CD4-positive, alpha-beta T cell treated with Interleukin-17A for 1 hour (primary cell): ENCODE measurements around the gene FGFR3.

ENCODE experiments used
- DNase-seq: peaks from one replicate; pipeline ENCODE4 v3.0.0-alpha.2; 2020

Gene FGFR3

DNA sequence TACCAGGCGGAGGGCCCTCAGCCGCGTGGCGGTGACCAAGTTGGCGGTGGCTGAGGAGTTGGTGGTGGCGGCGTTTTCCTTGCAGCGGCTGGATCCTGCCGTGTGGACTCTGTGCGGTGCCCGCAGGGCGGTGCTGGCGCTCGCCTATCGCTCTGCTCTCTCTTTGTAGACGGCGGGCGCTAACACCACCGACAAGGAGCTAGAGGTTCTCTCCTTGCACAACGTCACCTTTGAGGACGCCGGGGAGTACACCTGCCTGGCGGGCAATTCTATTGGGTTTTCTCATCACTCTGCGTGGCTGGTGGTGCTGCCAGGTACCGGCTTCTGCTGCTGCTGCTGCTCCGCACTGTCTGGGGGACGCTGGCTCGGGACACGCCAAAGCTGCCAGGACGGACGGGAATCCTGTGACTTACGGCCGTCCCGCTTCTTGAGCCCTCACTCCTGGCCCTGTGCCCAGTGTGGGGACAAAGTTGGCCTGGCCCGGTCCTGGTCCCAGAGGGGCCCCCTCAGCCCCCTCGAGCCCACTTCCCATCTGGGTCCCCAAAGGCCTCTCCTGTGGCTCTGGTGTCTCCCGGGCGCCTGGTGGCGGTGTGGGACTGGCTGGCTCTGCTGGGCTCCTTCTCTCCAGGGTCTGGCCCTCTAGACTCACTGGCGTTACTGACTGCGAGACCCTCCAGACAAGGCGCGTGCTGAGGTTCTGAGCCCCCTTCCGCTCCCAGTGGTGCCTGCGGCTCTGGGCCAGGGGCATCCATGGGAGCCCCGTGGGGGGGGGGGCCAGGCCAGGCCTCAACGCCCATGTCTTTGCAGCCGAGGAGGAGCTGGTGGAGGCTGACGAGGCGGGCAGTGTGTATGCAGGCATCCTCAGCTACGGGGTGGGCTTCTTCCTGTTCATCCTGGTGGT is 10.7 kb downstream of the FGFR3 start:
- DNase-seq = no peak

DNA sequence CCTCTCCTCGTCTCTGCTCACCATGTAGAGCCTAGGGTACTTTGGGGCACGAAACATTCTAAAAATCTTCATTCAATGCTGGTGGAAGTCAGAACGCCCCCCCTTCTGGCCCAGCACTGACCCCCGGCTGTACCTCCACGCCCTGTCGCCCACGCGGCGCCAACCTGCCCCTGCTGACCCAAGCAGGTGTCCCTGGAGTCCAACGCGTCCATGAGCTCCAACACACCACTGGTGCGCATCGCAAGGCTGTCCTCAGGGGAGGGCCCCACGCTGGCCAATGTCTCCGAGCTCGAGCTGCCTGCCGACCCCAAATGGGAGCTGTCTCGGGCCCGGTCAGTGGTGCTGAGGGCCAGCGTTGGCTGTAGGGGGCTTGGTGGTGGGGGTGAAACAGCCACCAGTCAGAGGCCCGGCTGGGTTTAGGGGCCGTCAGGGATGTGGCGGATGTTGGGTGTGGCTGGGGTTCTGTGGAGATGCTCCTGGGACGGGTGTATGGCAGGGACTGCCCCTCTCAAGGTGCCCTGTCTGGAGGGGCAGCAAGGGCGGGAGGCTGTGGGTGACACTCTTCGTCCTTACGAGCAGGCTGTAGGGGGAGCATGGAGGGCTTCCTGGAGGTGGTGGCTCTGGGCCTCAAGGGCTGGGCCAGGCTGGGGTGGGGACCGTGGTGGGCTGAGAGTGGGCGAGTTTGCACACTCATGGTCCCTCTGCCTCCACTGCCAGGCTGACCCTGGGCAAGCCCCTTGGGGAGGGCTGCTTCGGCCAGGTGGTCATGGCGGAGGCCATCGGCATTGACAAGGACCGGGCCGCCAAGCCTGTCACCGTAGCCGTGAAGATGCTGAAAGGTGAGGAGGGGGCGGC is 11.8 kb downstream of the FGFR3 start:
- no peak for DNase-seq

DNA sequence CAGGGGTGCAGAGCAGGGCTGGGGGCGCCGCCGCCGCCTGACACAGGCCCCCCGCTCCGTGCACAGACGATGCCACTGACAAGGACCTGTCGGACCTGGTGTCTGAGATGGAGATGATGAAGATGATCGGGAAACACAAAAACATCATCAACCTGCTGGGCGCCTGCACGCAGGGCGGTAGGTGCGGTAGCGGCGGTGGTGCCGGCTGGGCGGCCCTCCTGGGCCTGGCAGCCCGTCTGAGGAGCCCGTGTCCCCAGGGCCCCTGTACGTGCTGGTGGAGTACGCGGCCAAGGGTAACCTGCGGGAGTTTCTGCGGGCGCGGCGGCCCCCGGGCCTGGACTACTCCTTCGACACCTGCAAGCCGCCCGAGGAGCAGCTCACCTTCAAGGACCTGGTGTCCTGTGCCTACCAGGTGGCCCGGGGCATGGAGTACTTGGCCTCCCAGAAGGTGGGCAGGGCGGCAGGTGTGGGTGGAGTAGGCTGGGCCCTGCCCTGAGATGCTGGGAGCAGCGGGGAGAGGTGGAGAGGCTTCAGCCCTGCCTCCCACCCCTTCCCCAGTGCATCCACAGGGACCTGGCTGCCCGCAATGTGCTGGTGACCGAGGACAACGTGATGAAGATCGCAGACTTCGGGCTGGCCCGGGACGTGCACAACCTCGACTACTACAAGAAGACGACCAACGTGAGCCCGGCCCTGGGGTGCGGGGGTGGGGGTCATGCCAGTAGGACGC is 12.6 kb downstream of the FGFR3 start:
- no peak for DNase-seq

DNA sequence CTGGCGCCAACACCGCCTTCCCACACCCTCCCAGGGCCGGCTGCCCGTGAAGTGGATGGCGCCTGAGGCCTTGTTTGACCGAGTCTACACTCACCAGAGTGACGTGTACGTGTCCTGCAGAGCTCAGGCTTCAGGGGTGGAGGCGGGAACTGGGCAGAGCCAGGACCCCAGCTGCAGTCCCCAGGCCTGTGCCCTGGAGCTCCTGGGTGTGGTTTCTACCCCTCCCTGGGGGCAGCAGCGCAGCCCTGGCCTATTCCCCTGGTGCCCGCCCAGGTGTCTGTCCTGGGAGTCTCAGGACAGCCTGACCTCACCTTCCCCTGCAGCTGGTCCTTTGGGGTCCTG is 13.1 kb downstream of the FGFR3 start:
- DNase-seq = no peak

DNA sequence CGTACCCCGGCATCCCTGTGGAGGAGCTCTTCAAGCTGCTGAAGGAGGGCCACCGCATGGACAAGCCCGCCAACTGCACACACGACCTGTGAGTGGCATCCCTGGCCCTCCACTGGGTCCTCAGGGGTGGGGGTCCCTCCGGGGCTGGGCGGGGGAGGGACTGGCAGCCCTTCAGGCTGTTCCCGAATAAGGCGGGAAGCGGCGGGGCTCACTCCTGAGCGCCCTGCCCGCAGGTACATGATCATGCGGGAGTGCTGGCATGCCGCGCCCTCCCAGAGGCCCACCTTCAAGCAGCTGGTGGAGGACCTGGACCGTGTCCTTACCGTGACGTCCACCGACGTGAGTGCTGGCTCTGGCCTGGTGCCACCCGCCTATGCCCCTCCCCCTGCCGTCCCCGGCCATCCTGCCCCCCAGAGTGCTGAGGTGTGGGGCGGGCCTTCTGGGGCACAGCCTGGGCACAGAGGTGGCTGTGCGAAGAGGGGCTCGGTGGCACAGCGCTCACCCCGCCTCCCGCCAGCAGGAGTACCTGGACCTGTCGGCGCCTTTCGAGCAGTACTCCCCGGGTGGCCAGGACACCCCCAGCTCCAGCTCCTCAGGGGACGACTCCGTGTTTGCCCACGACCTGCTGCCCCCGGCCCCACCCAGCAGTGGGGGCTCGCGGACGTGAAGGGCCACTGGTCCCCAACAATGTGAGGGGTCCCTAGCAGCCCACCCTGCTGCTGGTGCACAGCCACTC is 13.7 kb downstream of the FGFR3 start:
- DNase-seq = no peak

DNA sequence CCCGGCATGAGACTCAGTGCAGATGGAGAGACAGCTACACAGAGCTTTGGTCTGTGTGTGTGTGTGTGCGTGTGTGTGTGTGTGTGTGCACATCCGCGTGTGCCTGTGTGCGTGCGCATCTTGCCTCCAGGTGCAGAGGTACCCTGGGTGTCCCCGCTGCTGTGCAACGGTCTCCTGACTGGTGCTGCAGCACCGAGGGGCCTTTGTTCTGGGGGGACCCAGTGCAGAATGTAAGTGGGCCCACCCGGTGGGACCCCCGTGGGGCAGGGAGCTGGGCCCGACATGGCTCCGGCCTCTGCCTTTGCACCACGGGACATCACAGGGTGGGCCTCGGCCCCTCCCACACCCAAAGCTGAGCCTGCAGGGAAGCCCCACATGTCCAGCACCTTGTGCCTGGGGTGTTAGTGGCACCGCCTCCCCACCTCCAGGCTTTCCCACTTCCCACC is 14.3 kb downstream of the FGFR3 start:
- DNase-seq = no peak

DNA sequence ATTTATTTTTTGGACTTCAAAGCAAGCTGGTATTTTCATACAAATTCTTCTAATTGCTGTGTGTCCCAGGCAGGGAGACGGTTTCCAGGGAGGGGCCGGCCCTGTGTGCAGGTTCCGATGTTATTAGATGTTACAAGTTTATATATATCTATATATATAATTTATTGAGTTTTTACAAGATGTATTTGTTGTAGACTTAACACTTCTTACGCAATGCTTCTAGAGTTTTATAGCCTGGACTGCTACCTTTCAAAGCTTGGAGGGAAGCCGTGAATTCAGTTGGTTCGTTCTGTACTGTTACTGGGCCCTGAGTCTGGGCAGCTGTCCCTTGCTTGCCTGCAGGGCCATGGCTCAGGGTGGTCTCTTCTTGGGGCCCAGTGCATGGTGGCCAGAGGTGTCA is 15.3 kb downstream of the FGFR3 start:
- DNase-seq = no peak

DNA sequence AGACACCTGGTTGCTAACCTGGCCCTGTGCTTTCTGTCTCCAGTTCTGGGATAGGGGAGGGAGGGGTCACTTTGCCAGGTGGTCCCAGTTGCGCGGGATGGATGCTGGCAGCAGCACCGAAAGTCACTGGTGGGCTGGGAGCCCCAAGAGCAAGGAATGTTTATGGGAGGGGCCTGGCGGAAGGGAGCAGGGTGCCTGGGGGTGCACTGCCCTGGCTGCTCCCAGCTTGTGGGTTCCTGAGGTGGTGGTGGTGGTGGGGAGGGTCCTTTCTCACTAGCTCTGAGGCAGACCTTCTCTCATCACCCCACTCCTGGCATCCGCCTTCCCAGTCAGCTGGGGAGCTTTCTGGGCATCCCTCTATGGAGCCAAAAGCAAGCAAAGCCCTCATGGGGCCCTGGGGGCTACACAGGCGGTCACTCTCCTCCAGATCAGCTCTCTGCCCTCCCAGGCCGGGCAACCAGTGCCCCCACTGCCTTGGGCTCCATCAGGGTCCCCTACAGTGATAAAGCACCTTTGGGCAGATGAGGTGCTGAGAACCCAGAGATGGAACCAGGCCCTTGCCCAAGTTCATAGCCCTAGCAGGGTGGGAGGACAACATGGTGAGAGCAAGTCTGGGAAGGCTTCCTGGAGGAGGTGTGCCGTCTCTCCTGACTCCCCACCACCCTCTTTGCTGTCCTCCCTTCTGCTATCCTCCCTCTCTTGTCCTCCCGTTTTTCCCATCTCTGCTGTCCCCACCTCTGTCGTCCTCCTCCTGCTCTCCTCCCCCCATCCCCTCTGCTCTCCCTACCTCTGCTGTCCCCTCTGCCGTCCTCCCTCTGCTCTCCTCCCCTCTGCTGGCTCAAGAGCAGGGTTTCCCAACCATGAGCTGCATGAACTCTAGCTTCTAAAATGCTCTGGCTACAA is 16.0 kb downstream of the FGFR3 start:
- DNase-seq = no peak

DNA sequence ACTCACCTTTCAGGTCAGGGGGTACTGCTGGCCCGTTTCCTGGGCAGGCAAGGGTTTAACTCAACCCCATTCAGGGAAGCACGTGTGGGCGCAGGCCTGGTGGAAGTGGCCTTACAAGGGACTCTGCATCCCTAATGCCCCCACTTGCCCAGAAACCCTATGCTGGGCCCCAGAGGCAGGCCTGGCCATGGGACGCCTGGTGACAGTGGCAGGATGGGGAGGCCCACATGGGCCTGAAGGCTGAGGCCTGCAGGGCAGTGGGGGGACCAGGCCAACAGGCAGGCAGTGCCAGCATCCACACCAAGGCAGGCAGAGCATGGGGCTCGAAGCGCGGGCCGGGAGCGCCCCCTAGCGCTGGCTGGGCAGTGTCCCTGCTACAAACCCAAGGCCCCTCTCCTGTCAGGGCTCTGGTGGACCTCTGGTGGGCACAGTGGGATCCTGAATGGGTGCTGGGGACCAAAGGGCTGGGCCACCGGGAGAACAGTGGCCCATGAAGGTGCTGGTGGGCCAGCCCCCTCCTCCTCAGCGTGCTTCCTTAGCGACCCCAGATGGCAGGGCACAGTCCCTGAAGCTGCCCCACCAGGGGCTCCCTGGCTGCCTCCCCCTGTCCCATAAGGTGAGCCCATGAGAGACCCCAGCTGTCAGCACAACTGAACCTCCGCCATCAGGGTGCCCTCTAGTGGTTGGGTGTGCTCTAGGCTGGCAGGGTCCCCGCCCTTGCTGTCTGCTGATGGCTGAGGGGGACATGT is 16.8 kb downstream of the FGFR3 start:
- DNase-seq = peak; percentile 59

DNA sequence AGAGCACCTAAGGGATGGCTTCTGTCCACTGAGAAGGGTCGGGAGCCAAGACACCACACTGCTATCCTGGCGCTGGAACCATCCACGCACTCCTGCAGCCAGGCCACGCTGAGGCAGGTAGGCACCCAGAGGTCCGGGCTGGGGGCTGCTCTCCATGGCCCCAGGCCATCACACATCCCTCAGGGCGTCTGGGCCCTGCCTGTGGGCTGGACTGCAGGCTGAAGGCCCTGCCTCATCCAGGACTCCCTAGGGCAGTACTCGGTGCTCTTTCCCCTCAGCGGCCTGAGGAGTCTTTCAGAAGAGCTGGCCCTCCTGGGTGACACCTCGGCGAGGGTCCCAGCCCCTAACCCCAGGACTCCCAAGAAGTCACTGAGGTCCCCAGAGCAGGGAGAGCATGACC is 17.7 kb downstream of the FGFR3 start:
- no peak for DNase-seq

DNA sequence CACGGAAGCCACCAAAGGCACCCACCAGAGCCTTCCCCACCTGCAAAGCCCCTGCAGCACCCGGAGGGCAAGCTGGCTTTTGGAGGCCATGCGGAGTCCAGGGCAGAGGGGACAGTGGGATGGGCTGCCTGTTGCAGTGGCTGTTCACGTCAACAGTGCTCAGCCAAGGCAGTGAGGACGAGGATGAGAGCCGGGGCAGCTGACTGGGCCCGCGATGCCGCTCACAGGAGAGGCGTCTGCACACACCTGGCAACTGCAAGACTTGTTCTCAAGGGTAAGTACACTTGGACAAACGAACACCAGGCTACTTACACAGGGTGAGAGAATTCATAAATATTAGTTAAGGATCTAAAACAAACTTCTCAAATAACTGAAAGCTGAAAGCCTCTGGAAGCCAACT is 19.6 kb downstream of the FGFR3 start:
- no peak for DNase-seq

DNA sequence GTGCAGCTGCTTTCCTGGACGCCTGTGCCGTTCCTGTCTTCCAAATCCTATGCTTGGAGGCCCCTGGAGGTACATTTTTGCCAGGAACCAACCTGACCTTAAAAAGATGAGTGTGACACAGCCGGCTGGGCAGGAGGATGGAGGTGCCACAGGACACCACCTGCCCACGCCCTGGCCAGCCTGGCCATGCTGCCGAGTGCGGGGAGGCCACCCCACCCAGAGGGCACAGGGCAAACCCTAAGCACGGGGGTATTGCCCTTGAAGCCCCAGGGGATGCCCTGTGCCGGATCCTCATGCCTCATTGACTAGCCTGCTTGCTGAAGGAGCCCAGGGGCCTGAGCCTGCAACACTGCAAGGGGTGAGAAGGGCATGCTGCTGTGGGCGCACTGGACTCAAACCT is 20.1 kb downstream of the FGFR3 start:
- DNase-seq = no peak

DNA sequence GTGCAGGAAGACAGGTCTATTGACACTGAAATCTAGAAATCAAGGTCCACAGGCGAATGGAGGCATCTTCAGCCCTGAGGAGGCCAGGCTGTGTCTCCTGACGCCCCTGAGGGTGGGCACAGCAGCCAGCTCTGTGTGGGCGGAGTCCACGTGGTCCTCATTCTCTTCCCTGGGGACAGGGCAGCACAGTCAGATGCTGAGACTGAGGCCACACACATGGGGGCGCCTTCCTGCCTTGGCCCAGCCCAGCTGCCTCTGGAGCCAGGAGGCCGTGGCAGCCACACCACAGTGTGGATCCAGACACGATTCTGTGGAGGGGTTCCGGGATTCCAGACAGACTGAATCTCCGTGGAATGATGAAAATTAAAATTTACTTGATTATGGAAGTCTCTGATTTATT is 20.8 kb downstream of the FGFR3 start:
- no peak for DNase-seq

DNA sequence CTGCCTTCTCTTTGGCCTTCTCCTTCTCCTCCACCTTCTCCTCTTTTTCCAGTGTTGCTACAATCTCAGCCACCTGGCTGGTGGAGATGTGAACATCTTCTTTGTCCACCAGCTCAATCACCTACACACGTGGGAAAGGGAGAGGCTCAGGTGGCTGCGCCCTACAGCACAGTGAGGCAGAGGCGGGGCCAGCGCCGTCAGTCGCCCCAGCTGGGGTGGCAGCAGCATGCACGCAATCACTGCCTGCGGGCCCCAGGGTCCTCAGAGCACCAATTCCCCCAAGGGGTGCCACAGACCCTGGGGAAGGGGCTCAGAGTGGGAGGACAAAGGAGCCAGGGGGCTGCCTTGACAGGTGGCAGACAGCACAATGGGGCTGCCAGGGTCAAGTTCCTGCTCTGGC is 21.4 kb downstream of the FGFR3 start:
- no peak for DNase-seq

DNA sequence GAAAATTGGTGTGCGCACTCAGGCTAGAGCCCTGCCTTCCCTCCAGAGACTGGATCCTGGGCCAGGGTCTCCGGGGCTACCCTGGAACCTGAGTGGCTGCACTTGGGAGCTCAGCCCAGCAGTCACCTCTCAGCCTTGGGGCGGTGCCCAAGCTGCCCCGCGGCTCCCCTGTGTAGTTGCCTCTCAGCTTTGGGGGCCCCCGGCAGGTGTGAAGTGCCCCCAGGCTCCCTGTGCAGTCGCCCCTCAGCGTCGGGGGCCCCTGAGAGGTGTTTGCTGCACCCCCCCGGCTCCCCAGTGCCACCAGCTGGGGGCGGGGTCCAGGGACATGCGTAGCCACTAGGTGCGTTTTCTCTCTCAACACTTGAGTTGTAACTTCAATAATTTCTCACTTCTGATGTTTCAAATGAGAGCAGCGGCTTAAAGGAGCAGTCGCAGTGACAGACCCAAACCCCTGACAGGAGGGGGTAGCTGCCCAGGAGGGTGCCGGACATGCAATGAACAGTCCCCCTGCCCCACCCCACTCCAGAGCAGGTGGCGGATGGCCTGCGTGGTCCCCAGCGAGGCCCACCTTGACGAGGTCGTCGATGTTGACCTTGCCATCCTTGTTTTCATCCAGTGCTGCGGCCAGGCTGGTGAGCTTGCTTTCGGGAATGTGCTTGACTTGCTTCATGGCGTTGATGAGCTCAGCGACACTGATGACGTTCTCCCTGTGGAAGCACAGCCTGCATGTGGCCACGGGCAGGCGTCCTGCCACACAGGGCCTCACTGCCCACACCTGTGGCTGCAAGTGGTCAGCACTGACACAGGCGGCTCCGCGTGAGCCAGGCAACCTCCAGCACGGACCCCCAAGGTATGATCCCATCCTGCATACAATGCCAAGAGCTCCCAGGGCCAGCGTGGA is 22.3 kb downstream of the FGFR3 start:
- DNase-seq = no peak

DNA sequence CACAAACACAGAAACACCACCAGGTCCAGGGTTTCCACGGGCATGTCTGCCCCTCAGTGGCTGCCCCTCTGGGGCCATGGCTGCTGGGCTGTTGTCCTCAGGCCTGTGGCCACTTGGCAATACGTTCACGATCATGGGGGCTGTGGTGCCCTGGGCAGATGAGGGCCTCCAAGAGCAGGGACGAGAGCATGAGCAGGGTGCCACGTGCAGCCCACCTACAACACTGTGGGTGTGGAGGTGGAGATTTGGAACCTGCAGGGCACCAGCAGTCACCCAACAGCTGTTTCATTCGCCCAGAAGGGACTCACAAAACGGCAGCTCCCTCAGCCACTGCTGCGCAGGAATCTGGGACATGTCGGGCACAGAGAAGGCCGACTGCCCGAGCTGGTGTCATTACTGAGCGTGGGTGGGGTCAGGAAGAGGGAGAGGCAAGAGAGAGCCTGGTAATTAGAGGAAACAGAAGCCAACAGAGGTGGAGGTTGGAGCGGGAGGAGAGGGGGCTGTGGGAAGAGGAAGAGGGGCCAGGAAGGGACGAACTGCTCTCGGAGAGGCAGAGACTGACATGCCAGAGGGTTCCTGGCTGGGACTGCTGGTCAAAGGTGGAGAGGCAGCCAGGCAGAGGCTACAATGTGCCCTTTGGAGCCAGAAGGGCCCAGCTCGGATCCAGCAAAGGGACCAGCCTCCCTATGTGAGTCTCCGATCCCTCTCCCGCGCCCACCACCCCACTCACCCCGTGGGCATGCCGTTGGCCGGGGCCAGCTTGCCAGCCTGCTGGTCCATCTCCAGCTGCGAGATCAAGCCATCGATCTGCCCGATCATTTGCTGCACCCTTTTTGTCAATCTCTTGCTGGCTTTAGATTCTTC is 23.1 kb downstream of the FGFR3 start:
- DNase-seq = no peak

DNA sequence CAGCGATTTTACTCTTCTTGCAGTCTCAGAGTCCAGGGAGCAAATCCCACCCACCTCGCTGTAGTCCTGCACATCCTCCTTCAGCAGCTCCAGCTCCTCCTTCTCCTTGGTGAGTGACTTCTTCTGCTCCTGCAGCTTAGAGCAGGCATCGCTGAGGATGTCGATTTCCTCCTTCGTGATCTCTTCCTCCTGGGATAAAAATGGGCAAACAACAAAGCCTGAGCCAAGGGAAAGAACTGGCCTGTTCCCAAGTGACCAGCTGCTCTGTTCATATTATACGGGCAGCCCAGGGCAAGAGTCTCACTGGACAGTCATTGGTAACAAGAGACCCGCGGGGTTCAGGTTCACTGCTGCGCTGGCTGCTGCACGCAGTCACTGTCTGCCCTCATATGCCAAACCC is 26.2 kb downstream of the FGFR3 start:
- no peak for DNase-seq

DNA sequence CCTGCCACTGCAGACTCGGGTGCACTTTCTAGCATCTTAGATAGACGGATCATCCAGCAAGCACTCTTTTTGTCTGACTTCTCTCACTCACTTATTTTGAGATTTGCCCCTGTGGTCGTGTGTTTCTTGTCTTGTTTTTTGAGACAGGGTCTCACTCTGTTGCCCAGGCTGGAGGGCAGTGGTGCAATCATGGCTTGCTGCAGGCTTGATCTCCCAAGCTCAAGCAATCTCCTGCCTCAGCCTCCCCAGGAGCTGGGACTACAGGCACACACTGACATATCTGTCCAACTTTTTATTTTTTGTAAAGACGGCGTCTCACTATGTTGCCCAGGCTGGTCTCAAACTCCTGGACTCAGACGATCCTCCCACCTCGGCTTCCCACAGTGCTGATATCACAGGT is 26.7 kb downstream of the FGFR3 start:
- DNase-seq = no peak
